HepG2 (cell line): ENCODE results near the gene CIB1. TPM values are rescaled to one million over a fixed set of nuclear protein-coding genes. Genes with fewer than 3 reads are reported as not detected.

ENCODE experiments used
- ATAC-seq: fragments of 200-7000 bp; cut with Tn5 transposase; 3 replicates; pipeline ENCODE4 v1.9.1; 2020; ENCODE audit warnings: mild to moderate bottlenecking, moderate library complexity
- BruUV-seq: library from RNA; stranded (reverse); fragments of 400-500 nt; replicated peaks from 2 replicates; lab custom pipeline; 2021; lab: Mats Ljungman, UMichigan
- CTCF ChIA-PET: fragments of 300-600 bp; formaldehyde crosslinking; extraction: SDS; loops from one replicate; lab custom pipeline; 2021; ENCODE audit warnings: low total read pairs, inconsistent platforms, low intra/inter-chr PET ratio; lab: Yijun Ruan, JAX
- POLR2A ChIA-PET: fragments of 350-600 bp; sonication (Branson Sonifier 250); formaldehyde crosslinking; loops from one replicate; lab custom pipeline; 2020; ENCODE audit warnings: antibody characterized with exemption, inconsistent platforms; lab: Yijun Ruan, JAX
- DNase-seq: peaks from one replicate; pipeline ENCODE4 v3.0.0-alpha.2; 2015; ENCODE audit warnings: low spot score
- FAIRE-seq: peaks from 3 replicates; lab custom pipeline; 2011; peaks lifted over from hg19 to GRCh38; lab: Jason Lieb, UNC
- H2AFZ ChIP-seq: one replicate; pipeline ENCODE4 v1.6.1; 2011; ENCODE audit warnings: low read length, inconsistent platforms
- H3K27ac ChIP-seq: fragments of 300-600 bp; 3 replicates; pipeline ENCODE4 v1.8.0; 2011; ENCODE audit warnings: mixed run types, mild to moderate bottlenecking, mixed read lengths, low read length, inconsistent platforms; ENCODE audit not compliant: insufficient read depth; ENCODE audit errors: extremely low read length
- H3K27me3 ChIP-seq, 2 experiments: fragments of 200-600 bp in 1 of 2; 2 replicates in 1 of 2; 3 replicates in 1 of 2; pipeline versions ENCODE4 v1.6.0 to v1.8.0; 2011; ENCODE audit warnings: low read length in 2 of 2, mild to moderate bottlenecking in 2 of 2, moderate library complexity in 2 of 2, inconsistent platforms in 1 of 2; ENCODE audit not compliant: insufficient read depth in 2 of 2, control insufficient read depth in 1 of 2
- H3K36me3 ChIP-seq, 2 experiments: fragments of 200-600 bp in 1 of 2; replicated peaks in 1 of 2; 2 replicates in 1 of 2; 3 replicates in 1 of 2; pipeline versions ENCODE4 v1.5.1 to v1.8.0; 2011; ENCODE audit warnings: low read length in 2 of 2, inconsistent platforms in 1 of 2; ENCODE audit not compliant: insufficient read depth in 2 of 2, control insufficient read depth in 1 of 2
- H3K4me1 ChIP-seq: 2 replicates; pipeline ENCODE4 v1.5.1; 2012; ENCODE audit warnings: low read length, inconsistent platforms; ENCODE audit not compliant: insufficient read depth
- H3K4me2 ChIP-seq: 2 replicates; pipeline ENCODE4 v1.6.0; 2011; ENCODE audit warnings: low read depth, low read length, inconsistent platforms
- H3K4me3 ChIP-seq, 3 experiments: fragments of 200-600 bp in 1 of 3; sonication (generic), shearing (Covaris generic) in 1 of 3; replicated peaks in 1 of 3; 2 replicates each; pipeline ENCODE4 v1.5.1; 2011 to 2016; ENCODE audit warnings: low read length in 3 of 3, inconsistent platforms in 2 of 3, low read depth in 2 of 3, mild to moderate bottlenecking in 2 of 3, control low read depth in 1 of 3, mixed read lengths in 1 of 3; ENCODE audit not compliant: insufficient read depth in 1 of 3
- H3K79me2 ChIP-seq: one replicate; pipeline ENCODE4 v1.6.1; 2011; ENCODE audit warnings: low read length, inconsistent platforms; ENCODE audit not compliant: insufficient read depth
- H3K9ac ChIP-seq: 2 replicates; pipeline ENCODE4 v1.6.0; 2011; ENCODE audit warnings: mild to moderate bottlenecking, low read depth, low read length, inconsistent platforms; ENCODE audit not compliant: insufficient read depth
- H3K9me3 ChIP-seq: 2 replicates; pipeline ENCODE4 v1.5.1; 2012; ENCODE audit warnings: mild to moderate bottlenecking, low read length
- H4K20me1 ChIP-seq: 2 replicates; pipeline ENCODE4 v1.6.0; 2011; ENCODE audit warnings: inconsistent platforms, mild to moderate bottlenecking, low read length, moderate library complexity; ENCODE audit not compliant: insufficient read depth
- ATAD3A ChIP-seq: sonication (generic); formaldehyde crosslinking; IDR thresholded peaks from 2 replicates; pipeline ENCODE4 v1.4.0; 2020; ENCODE audit warnings: missing genetic modification reagents
- BRD4 ChIP-seq: sonication (generic); formaldehyde crosslinking; IDR thresholded peaks from 2 replicates; pipeline ENCODE4 v1.4.0; 2020; ENCODE audit warnings: missing genetic modification reagents
- HNF4A ChIP-seq: sonication (generic); formaldehyde crosslinking; IDR thresholded peaks from 2 replicates; pipeline ENCODE4 v1.4.0; 2020; ENCODE audit warnings: missing genetic modification reagents
- KDM6A ChIP-seq: IDR thresholded peaks from 2 replicates; pipeline ENCODE4 v1.6.1; 2016; ENCODE audit warnings: low read depth
- MAX ChIP-seq: IDR thresholded peaks from 2 replicates; pipeline ENCODE4 v1.6.1; 2012; ENCODE audit warnings: inconsistent platforms
- MEIS2 ChIP-seq: sonication (generic); formaldehyde crosslinking; IDR thresholded peaks from 2 replicates; pipeline ENCODE4 v1.9.0; 2021; ENCODE audit warnings: mild to moderate bottlenecking, missing genetic modification reagents
- PAX8 ChIP-seq: sonication (generic); formaldehyde crosslinking; IDR thresholded peaks from 2 replicates; pipeline ENCODE4 v1.8.0; 2022; ENCODE audit warnings: mild to moderate bottlenecking, missing genetic modification reagents, borderline replicate concordance
- RBM22 ChIP-seq: fragments of 200-400 bp; formaldehyde crosslinking; optimal IDR thresholded peaks from 2 replicates; pipeline ENCODE3; 2017; ENCODE audit warnings: mild to moderate bottlenecking, low read length, moderate library complexity
- SMC3 ChIP-seq: IDR thresholded peaks from 2 replicates; pipeline ENCODE4 v1.6.1; 2011; ENCODE audit warnings: low read length, improper control_type of control experiment
- SP2 ChIP-seq: sonication (generic); formaldehyde crosslinking; IDR thresholded peaks from 2 replicates; pipeline ENCODE4 v1.5.1; 2020; ENCODE audit warnings: mild to moderate bottlenecking, missing genetic modification reagents
- SP5 ChIP-seq: IDR thresholded peaks from 2 replicates; pipeline ENCODE4 v1.6.1; 2016; ENCODE audit warnings: low read depth, borderline replicate concordance
- SRF ChIP-seq: IDR thresholded peaks from 2 replicates; pipeline ENCODE4 v1.6.1; 2011; ENCODE audit warnings: mild to moderate bottlenecking, low read depth, low read length, moderate library complexity
- TFDP1 ChIP-seq: IDR thresholded peaks from 2 replicates; pipeline ENCODE4 v1.6.1; 2016; ENCODE audit warnings: missing compliant biosample characterization, missing genetic modification reagents, borderline replicate concordance
- THRA ChIP-seq: sonication (generic); formaldehyde crosslinking; IDR thresholded peaks from 2 replicates; pipeline ENCODE4 v1.4.0; 2020; ENCODE audit warnings: missing genetic modification reagents, borderline replicate concordance
- XBP1 ChIP-seq: sonication (generic); formaldehyde crosslinking; IDR thresholded peaks from 2 replicates; pipeline ENCODE4 v1.5.0; 2020; ENCODE audit warnings: missing genetic modification reagents
- ZBTB14 ChIP-seq: sonication (generic); formaldehyde crosslinking; IDR thresholded peaks from 2 replicates; pipeline ENCODE4 v1.4.0; 2020; ENCODE audit warnings: missing genetic modification reagents
- ZBTB8A ChIP-seq: sonication (generic); formaldehyde crosslinking; IDR thresholded peaks from 2 replicates; pipeline ENCODE4 v1.4.0; 2020; ENCODE audit warnings: mild to moderate bottlenecking, low read depth, missing genetic modification reagents, borderline replicate concordance
- ZNF256 ChIP-seq: sonication (generic); formaldehyde crosslinking; conservative IDR thresholded peaks from 2 replicates; pipeline ENCODE4 v1.4.0; 2020; ENCODE audit warnings: missing genetic modification reagents
- ZNF335 ChIP-seq: sonication (generic); formaldehyde crosslinking; IDR thresholded peaks from 2 replicates; pipeline ENCODE4 v1.4.0; 2020; ENCODE audit warnings: missing genetic modification reagents
- ZSCAN29 ChIP-seq: sonication (generic); formaldehyde crosslinking; conservative IDR thresholded peaks from 2 replicates; pipeline ENCODE4 v1.4.0; 2020; ENCODE audit warnings: mild to moderate bottlenecking, missing genetic modification reagents
- ZSCAN5A ChIP-seq: sonication (generic); formaldehyde crosslinking; IDR thresholded peaks from 2 replicates; pipeline ENCODE4 v1.8.0; 2022; ENCODE audit warnings: mild to moderate bottlenecking, missing genetic modification reagents, borderline replicate concordance
- ZSCAN9 ChIP-seq: IDR thresholded peaks from 2 replicates; pipeline ENCODE4 v1.6.1; 2016; ENCODE audit warnings: borderline replicate concordance
- WGBS: methylation state at CpG from one replicate; pipeline ENCODE4 v1.1.6; 2017; ENCODE audit warnings: low lambda C conversion rate; 5-methylcytosine and 5-hydroxymethylcytosine counted together
- in situ Hi-C: cut with HindIII; loops from 2 replicates; pipeline ENCODE4 v1.10.0; 2017; ENCODE audit warnings: low pct_unique_long_range_greater_than_20kb; ENCODE audit not compliant: extremely low pct_ligation_motif_present
- intact Hi-C: fragments of 100-400 bp; cut with micrococcal nuclease; formaldehyde crosslinking; loops from one replicate; pipeline ENCODE4 v1.10.0; 2022; ENCODE audit not compliant: unreplicated experiment
- polyA plus RNA-seq, 8 experiments: library from polyadenylated mRNA; depleted of rRNA in 3 of 8; stranded (reverse) in 7 of 8; unstranded in 1 of 8; fragments of >200 nt; fragmentation: Illumina TruSeq in 4 of 8; extraction: Trizol in 4 of 8; gene quantifications; 2 replicates each; pipeline versions ENCODE4 v1.2.1 to v1.2.3, GENCODE V29; 2011 to 2016; ENCODE audit warnings: low read depth in 4 of 8, missing spikeins in 1 of 8, mixed read lengths in 1 of 8; ENCODE audit not compliant: insufficient read depth in 1 of 8
- total RNA-seq, 5 experiments: library from RNA; depleted of rRNA; stranded (reverse); fragments of >200 nt; fragmentation: Illumina TruSeq; extraction: Trizol; gene quantifications; 2 replicates each; pipeline ENCODE4 v1.2.3, GENCODE V29; 2016; ENCODE audit warnings: low read depth in 1 of 5

The CIB1 gene
- total and polyA plus RNA-seq, 2 of the 13 experiments (the other 11 are each of a cell fraction or from before 2014, with no cell fraction given) = 38.7 to 72.7 TPM

GRCh38 chr15:90243943-90244639 is 10.3 kb upstream of the CIB1 start:
- DNase-seq (no peak), ATAC-seq (peak; percentile 56), FAIRE-seq (no peak)
- H3K79me2 ChIP-seq = no peaks in the 10 kb centered on the region
- no peaks in the 10 kb centered on the region for H3K36me3 ChIP-seq
- H3K4me3 ChIP-seq = no peak overlapping the region
- no peak overlapping the region for H2AFZ ChIP-seq
- BruUV-seq = no TSS peak
- no peaks in the 10 kb centered on the region for H4K20me1 ChIP-seq
- no peak overlapping the region for H3K9ac ChIP-seq
- intact Hi-C loops = no loop called here
- WGBS = 44% methylated on average over 10 of the region's 10 CpGs
- peak overlapping the region; percentile 4; the same call in 1 of the 2 replicates for H3K4me2 ChIP-seq
- in situ Hi-C loops = no loop called here
- H3K9me3 ChIP-seq = no peaks in the 10 kb centered on the region
- H3K4me1 ChIP-seq = peaks cover 25% of the 10 kb centered on the region
- H3K27me3 ChIP-seq = no peaks in the 10 kb centered on the region
- ChIA-PET POLR2A (interaction anchor here (2.3 kb wide), 1 partner anchor 10 kb away, joined by 11 read pairs; the partner anchor contains the start of genes CIB1 and GDPGP1), CTCF (no interaction called here)
- H3K27ac ChIP-seq = no peak overlapping the region
- TF ChIP-seq ATAD3A (CRISPR knock-in tag) (no peak), SRF (no peak), SMC3 (no peak), ZSCAN9 (CRISPR knock-in tag) (no peak), BRD4 (CRISPR knock-in tag) (no peak), MAX (no peak), THRA (CRISPR knock-in tag) (no peak), ZSCAN5A (CRISPR knock-in tag) (no peak), PAX8 (no peak), TFDP1 (CRISPR knock-in tag) (no peak), SP5 (CRISPR knock-in tag) (no peak), MEIS2 (no peak), ZSCAN29 (no peak), ZBTB14 (no peak), HNF4A (CRISPR knock-in tag) (peak; percentile 69), ZNF256 (no peak), ZNF335 (CRISPR knock-in tag) (no peak), RBM22 (no peak), SP2 (CRISPR knock-in tag) (no peak), XBP1 (no peak), ZBTB8A (CRISPR knock-in tag) (no peak), KDM6A (CRISPR knock-in tag) (no peak)
